SK-N-SH (cell line): ENCODE results near the gene PIH1D1. TPM values are rescaled to one million over a fixed set of nuclear protein-coding genes. Genes with fewer than 3 reads are reported as not detected.

Experiments
- CTCF ChIA-PET: fragments of 300-600, 350-600 bp; formaldehyde crosslinking; extraction: SDS; loops from one replicate; lab custom pipeline; 2021; lab: Yijun Ruan, JAX
- POLR2A ChIA-PET: fragments of 350-600 bp; sonication (Branson Sonifier 250); formaldehyde crosslinking; extraction: SDS; loops from one replicate; lab custom pipeline; 2020; ENCODE audit warnings: antibody characterized with exemption, inconsistent platforms; lab: Yijun Ruan, JAX
- DNase-seq: peaks from one replicate; pipeline ENCODE4 v3.0.0; 2012
- H2AFZ ChIP-seq: fragments of 200-600 bp; sonication (generic); 2 replicates; pipeline ENCODE4 v1.8.1; 2016; ENCODE audit warnings: antibody characterized with exemption, mild to moderate bottlenecking, low read depth
- H3F3A ChIP-seq: fragments of 200-600 bp; sonication (generic); replicated peaks from 2 replicates; pipeline ENCODE3; 2016; ENCODE audit warnings: antibody characterized with exemption, mild to moderate bottlenecking; ENCODE audit not compliant: insufficient read depth
- H3K27ac ChIP-seq, 2 experiments: fragments of 200-500 bp in 1 of 2; fragments of 200-600 bp in 1 of 2; sonication (Bioruptor generic) in 1 of 2; sonication (generic), shearing (Covaris generic) in 1 of 2; 2 replicates each; pipeline versions ENCODE4 v1.5.1 to v1.6.1; 2014 to 2016; ENCODE audit warnings: low read depth in 2 of 2, inconsistent platforms in 1 of 2, low read length in 1 of 2, mild to moderate bottlenecking in 1 of 2, mixed read lengths in 1 of 2
- H3K27me3 ChIP-seq: fragments of 200-600 bp; sonication (generic), shearing (Covaris generic); 2 replicates; pipeline ENCODE4 v1.6.1; 2016; ENCODE audit warnings: mixed run types; ENCODE audit not compliant: insufficient read depth
- H3K36me3 ChIP-seq, 2 experiments: fragments of 200-500 bp in 1 of 2; fragments of 200-600 bp in 1 of 2; sonication (Bioruptor generic) in 1 of 2; sonication (generic) in 1 of 2; replicated peaks in 1 of 2; 2 replicates each; pipeline versions ENCODE3 to v1.5.1; 2014 to 2016; ENCODE audit warnings: low read length in 1 of 2, mild to moderate bottlenecking in 1 of 2; ENCODE audit not compliant: insufficient read depth in 2 of 2, control insufficient read depth in 1 of 2
- H3K4me1 ChIP-seq, 2 experiments: fragments of 200-500 bp in 1 of 2; fragments of 200-600 bp in 1 of 2; sonication (Bioruptor generic) in 1 of 2; sonication (generic), shearing (Covaris generic) in 1 of 2; 2 replicates each; pipeline versions ENCODE4 v1.5.1 to v1.6.1; 2014 to 2016; ENCODE audit warnings: low read depth in 1 of 2, low read length in 1 of 2, mixed run types in 1 of 2; ENCODE audit not compliant: insufficient read depth in 2 of 2, control insufficient read depth in 1 of 2
- H3K4me2 ChIP-seq: fragments of 200-600 bp; sonication (generic), shearing (Covaris generic); 2 replicates; pipeline ENCODE4 v1.6.1; 2017; ENCODE audit warnings: mixed run types
- H3K4me3 ChIP-seq, 2 experiments: fragments of 200-500 bp in 1 of 2; fragments of 200-600 bp in 1 of 2; sonication (Bioruptor generic) in 1 of 2; sonication (generic), shearing (Covaris generic) in 1 of 2; 2 replicates each; pipeline versions ENCODE4 v1.5.1 to v1.8.1; 2014 to 2016; ENCODE audit warnings: low read depth in 2 of 2, inconsistent platforms in 1 of 2, low read length in 1 of 2, mild to moderate bottlenecking in 1 of 2, mixed read lengths in 1 of 2, moderate library complexity in 1 of 2
- H3K79me2 ChIP-seq: fragments of 200-600 bp; sonication (generic); 2 replicates; pipeline ENCODE4 v1.8.1; 2017; ENCODE audit warnings: mild to moderate bottlenecking; ENCODE audit not compliant: insufficient read depth
- H3K9ac ChIP-seq: fragments of 200-600 bp; sonication (generic); 2 replicates; pipeline ENCODE4 v1.6.1; 2017; ENCODE audit warnings: mixed run types
- H3K9me2 ChIP-seq: fragments of 200-600 bp; sonication (generic); 2 replicates; pipeline ENCODE4 v1.6.1; 2017; ENCODE audit warnings: mixed run types
- H3K9me3 ChIP-seq: fragments of 200-600 bp; sonication (generic); 2 replicates; pipeline ENCODE4 v1.6.1; 2017; ENCODE audit warnings: mixed run types, mild to moderate bottlenecking, moderate library complexity
- H4K20me1 ChIP-seq: fragments of 200-600 bp; sonication (generic); 2 replicates; pipeline ENCODE4 v1.6.1; 2017; ENCODE audit warnings: mild to moderate bottlenecking, mixed run types; ENCODE audit not compliant: insufficient read depth
- ELF1 ChIP-seq: IDR thresholded peaks from 2 replicates; pipeline ENCODE4 v1.4.0; 2012
- EP300 ChIP-seq, 2 experiments: IDR thresholded peaks; 2 replicates each; pipeline versions ENCODE4 v1.4.0 to v1.6.1; 2012; ENCODE audit warnings: borderline replicate concordance in 1 of 2, low read depth in 1 of 2, low read length in 1 of 2
- FOXM1 ChIP-seq: IDR thresholded peaks from 2 replicates; pipeline ENCODE4 v1.4.0; 2012; ENCODE audit warnings: low read depth, mild to moderate bottlenecking
- GABPA ChIP-seq: IDR thresholded peaks from 2 replicates; pipeline ENCODE4 v1.4.0; 2012; ENCODE audit warnings: low read depth, mild to moderate bottlenecking
- GATA2 ChIP-seq: sonication (generic); formaldehyde crosslinking; IDR thresholded peaks from 2 replicates; pipeline ENCODE4 v1.5.0; 2020; ENCODE audit warnings: mild to moderate bottlenecking, missing genetic modification reagents
- MEF2A ChIP-seq: IDR thresholded peaks from 2 replicates; pipeline ENCODE4 v1.4.0; 2012; ENCODE audit warnings: low read depth, borderline replicate concordance
- MXI1 ChIP-seq: IDR thresholded peaks from 2 replicates; pipeline ENCODE4 v1.6.1; 2012; ENCODE audit warnings: mild to moderate bottlenecking, low read depth, low read length, improper control_type of control experiment
- RCOR1 ChIP-seq: fragments of 150-350 bp; IDR thresholded peaks from 2 replicates; pipeline ENCODE4 v1.6.1; 2017; ENCODE audit warnings: antibody characterized with exemption, low read length
- RFX5 ChIP-seq: IDR thresholded peaks from 2 replicates; pipeline ENCODE4 v1.6.1; 2012; ENCODE audit warnings: mild to moderate bottlenecking, improper control_type of control experiment, low read length
- RXRA ChIP-seq: IDR thresholded peaks from 2 replicates; pipeline ENCODE4 v1.4.0; 2012; ENCODE audit warnings: low read depth, mild to moderate bottlenecking, borderline replicate concordance
- SIN3A ChIP-seq: IDR thresholded peaks from 2 replicates; pipeline ENCODE4 v1.6.1; 2012; ENCODE audit warnings: low read depth, mild to moderate bottlenecking, low read length, moderate library complexity, borderline replicate concordance
- SMC3 ChIP-seq: IDR thresholded peaks from 2 replicates; pipeline ENCODE4 v1.6.1; 2012; ENCODE audit warnings: low read depth, low read length, improper control_type of control experiment
- TAF1 ChIP-seq: IDR thresholded peaks from 2 replicates; pipeline ENCODE4 v1.6.1; 2012; ENCODE audit warnings: low read depth, mild to moderate bottlenecking, low read length, moderate library complexity, borderline replicate concordance
- TCF12 ChIP-seq: IDR thresholded peaks from 2 replicates; pipeline ENCODE4 v1.4.0; 2012
- WGBS: methylation state at CpG from one replicate; pipeline ENCODE4 v1.1.6; 2017; ENCODE audit warnings: low lambda C conversion rate; 5-methylcytosine and 5-hydroxymethylcytosine counted together
- polyA plus RNA-seq, 3 experiments: library from polyadenylated mRNA; depleted of rRNA; stranded (reverse); fragments of >200 nt; gene quantifications; 2 replicates each; pipeline ENCODE4 v1.2.3, GENCODE V29; 2012
- TF ChIP-seq, protein P1 (sequence below): IDR thresholded peaks from 2 replicates; pipeline ENCODE4 v1.4.0; 2012; ENCODE audit warnings: low read depth, borderline replicate concordance
- TF ChIP-seq, protein P2 (sequence below): IDR thresholded peaks from 2 replicates; pipeline ENCODE4 v1.4.0; 2012; ENCODE audit warnings: low read depth, borderline replicate concordance
- TF ChIP-seq, protein P3 (sequence below): IDR thresholded peaks from 2 replicates; pipeline ENCODE4 v1.4.0; 2012; ENCODE audit warnings: low read depth
- TF ChIP-seq, protein P4 (sequence below): IDR thresholded peaks from 2 replicates; pipeline ENCODE4 v1.6.1; 2012; ENCODE audit warnings: mild to moderate bottlenecking, low read depth, low read length, moderate library complexity
- TF ChIP-seq, protein P5 (sequence below): fragments of 150-350 bp; IDR thresholded peaks from 2 replicates; pipeline ENCODE4 v1.6.1; 2016; ENCODE audit warnings: mild to moderate bottlenecking, low read depth, low read length

The PIH1D1 gene
- polyA plus RNA-seq, 1 of the 3 experiments (the other 2 are of a cell fraction), result 157 TPM

DNA sequence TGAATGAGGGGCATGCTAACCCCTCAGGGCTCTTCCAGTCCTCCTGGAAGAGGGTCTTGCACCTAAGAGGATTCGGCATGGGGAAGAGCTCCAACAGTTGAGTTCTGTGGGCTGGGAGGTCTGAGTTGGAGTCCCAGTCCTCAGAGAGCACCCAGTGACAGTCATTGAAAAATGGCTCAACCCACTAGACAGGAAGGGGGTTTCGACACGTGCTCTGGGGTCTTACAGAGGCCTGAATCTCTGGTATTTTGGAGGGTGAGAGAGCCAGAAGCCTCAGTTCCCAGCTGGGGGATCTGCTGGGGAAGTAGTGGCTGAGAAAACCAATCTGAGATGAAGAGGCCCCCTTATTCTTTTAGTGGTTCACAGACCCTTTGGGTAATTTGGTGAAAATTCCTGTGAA is 37.4 kb downstream of the PIH1D1 start:
- Histone ChIP-seq H3K27me3 (peaks cover 30% of the 10 kb centered on the region), H3K27ac (no peak overlapping the region), H3K9ac (no peak overlapping the region), H3K79me2 (no peaks in the 10 kb centered on the region), H3K4me3 (no peak overlapping the region), H2AFZ (no peak overlapping the region), H3K9me2 (no peaks in the 10 kb centered on the region), H3K9me3 (no peaks in the 10 kb centered on the region), H3K4me1 (peaks cover 0 to 12% of the 10 kb centered on the region in 2 experiments; a peak in 1 of 4 replicates), H4K20me1 (no peaks in the 10 kb centered on the region), H3F3A (no peaks in the 10 kb centered on the region), H3K36me3 (no peaks in the 10 kb centered on the region), H3K4me2 (no peak overlapping the region)
- POLR2A ChIA-PET, result no interaction called here
- CTCF ChIA-PET, result interaction anchor here (17.5 kb wide), 1 partner anchor 22 kb away, joined by 108 read pairs; no protein-coding TSS in a partner anchor
- TF ChIP-seq, protein P1, sequence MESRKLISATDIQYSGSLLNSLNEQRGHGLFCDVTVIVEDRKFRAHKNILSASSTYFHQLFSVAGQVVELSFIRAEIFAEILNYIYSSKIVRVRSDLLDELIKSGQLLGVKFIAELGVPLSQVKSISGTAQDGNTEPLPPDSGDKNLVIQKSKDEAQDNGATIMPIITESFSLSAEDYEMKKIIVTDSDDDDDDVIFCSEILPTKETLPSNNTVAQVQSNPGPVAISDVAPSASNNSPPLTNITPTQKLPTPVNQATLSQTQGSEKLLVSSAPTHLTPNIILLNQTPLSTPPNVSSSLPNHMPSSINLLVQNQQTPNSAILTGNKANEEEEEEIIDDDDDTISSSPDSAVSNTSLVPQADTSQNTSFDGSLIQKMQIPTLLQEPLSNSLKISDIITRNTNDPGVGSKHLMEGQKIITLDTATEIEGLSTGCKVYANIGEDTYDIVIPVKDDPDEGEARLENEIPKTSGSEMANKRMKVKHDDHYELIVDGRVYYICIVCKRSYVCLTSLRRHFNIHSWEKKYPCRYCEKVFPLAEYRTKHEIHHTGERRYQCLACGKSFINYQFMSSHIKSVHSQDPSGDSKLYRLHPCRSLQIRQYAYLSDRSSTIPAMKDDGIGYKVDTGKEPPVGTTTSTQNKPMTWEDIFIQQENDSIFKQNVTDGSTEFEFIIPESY, result no peak
- no peak for TF ChIP-seq TAF1
- TF ChIP-seq SMC3, result no peak
- no peak for TF ChIP-seq SIN3A
- TF ChIP-seq ELF1, result no peak
- TF ChIP-seq MEF2A, result no peak
- no peak for TF ChIP-seq EP300 (IDR thresholded peaks at IDR 0.05; ENCODE audit: borderline replicate concordance in 1 of 2, low read depth in 1 of 2, low read length in 1 of 2)
- TF ChIP-seq, protein P2, sequence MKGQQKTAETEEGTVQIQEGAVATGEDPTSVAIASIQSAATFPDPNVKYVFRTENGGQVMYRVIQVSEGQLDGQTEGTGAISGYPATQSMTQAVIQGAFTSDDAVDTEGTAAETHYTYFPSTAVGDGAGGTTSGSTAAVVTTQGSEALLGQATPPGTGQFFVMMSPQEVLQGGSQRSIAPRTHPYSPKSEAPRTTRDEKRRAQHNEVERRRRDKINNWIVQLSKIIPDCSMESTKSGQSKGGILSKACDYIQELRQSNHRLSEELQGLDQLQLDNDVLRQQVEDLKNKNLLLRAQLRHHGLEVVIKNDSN, result no peak
- no peak for TF ChIP-seq RFX5
- TF ChIP-seq, protein P3, sequence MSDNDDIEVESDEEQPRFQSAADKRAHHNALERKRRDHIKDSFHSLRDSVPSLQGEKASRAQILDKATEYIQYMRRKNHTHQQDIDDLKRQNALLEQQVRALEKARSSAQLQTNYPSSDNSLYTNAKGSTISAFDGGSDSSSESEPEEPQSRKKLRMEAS, result no peak
- TF ChIP-seq RXRA, result no peak
- TF ChIP-seq GABPA, result no peak
- no peak for TF ChIP-seq FOXM1
- TF ChIP-seq GATA2 (CRISPR knock-in tag), result no peak
- TF ChIP-seq RCOR1, result no peak
- TF ChIP-seq MXI1, result no peak
- no peak for TF ChIP-seq TCF12
- TF ChIP-seq, protein P4, sequence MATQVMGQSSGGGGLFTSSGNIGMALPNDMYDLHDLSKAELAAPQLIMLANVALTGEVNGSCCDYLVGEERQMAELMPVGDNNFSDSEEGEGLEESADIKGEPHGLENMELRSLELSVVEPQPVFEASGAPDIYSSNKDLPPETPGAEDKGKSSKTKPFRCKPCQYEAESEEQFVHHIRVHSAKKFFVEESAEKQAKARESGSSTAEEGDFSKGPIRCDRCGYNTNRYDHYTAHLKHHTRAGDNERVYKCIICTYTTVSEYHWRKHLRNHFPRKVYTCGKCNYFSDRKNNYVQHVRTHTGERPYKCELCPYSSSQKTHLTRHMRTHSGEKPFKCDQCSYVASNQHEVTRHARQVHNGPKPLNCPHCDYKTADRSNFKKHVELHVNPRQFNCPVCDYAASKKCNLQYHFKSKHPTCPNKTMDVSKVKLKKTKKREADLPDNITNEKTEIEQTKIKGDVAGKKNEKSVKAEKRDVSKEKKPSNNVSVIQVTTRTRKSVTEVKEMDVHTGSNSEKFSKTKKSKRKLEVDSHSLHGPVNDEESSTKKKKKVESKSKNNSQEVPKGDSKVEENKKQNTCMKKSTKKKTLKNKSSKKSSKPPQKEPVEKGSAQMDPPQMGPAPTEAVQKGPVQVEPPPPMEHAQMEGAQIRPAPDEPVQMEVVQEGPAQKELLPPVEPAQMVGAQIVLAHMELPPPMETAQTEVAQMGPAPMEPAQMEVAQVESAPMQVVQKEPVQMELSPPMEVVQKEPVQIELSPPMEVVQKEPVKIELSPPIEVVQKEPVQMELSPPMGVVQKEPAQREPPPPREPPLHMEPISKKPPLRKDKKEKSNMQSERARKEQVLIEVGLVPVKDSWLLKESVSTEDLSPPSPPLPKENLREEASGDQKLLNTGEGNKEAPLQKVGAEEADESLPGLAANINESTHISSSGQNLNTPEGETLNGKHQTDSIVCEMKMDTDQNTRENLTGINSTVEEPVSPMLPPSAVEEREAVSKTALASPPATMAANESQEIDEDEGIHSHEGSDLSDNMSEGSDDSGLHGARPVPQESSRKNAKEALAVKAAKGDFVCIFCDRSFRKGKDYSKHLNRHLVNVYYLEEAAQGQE, result no peak
- TF ChIP-seq, protein P5, sequence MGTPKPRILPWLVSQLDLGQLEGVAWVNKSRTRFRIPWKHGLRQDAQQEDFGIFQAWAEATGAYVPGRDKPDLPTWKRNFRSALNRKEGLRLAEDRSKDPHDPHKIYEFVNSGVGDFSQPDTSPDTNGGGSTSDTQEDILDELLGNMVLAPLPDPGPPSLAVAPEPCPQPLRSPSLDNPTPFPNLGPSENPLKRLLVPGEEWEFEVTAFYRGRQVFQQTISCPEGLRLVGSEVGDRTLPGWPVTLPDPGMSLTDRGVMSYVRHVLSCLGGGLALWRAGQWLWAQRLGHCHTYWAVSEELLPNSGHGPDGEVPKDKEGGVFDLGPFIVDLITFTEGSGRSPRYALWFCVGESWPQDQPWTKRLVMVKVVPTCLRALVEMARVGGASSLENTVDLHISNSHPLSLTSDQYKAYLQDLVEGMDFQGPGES, result no peak
- WGBS, result 67% methylated on average over 3 of the region's 3 CpGs
- no peak for DNase-seq
